HepG2 (cell line): ENCODE measurements around the gene ACOT13. TPM values are rescaled to one million over a fixed set of nuclear protein-coding genes. Genes with fewer than 3 reads are reported as not detected.
A peak's percentile ranks its signal among the peaks of the same experiment; 100 is the strongest.

Experiments used
- ATM ChIP-seq: fragments of 450-650 bp; IDR thresholded peaks from 2 replicates; pipeline ENCODE4 v1.7.1; 2017; ENCODE audit warnings: mild to moderate bottlenecking, borderline replicate concordance
- EHMT2 ChIP-seq: fragments of 200-600 bp; sonication (generic); IDR thresholded peaks from 2 replicates; pipeline ENCODE4 v1.7.0; 2017; ENCODE audit warnings: antibody characterized with exemption, low read depth, low read length, borderline replicate concordance
- MIXL1 ChIP-seq: IDR thresholded peaks from 2 replicates; pipeline ENCODE4 v1.6.1; 2016
- NR1H2 ChIP-seq: sonication (generic); formaldehyde crosslinking; IDR thresholded peaks from 2 replicates; pipeline ENCODE4 v1.8.1; 2022; ENCODE audit warnings: low read depth, missing genetic modification reagents, borderline replicate concordance
- SRF ChIP-seq: IDR thresholded peaks from 2 replicates; pipeline ENCODE4 v1.6.1; 2011; ENCODE audit warnings: mild to moderate bottlenecking, low read depth, low read length, moderate library complexity
- ZBTB40 ChIP-seq, 2 experiments: fragments of 450-650 bp in 1 of 2; sonication (generic) in 1 of 2; formaldehyde crosslinking in 1 of 2; IDR thresholded peaks; 2 replicates each; pipeline versions ENCODE4 v1.6.1 to v1.8.0; 2016 to 2022; ENCODE audit warnings: antibody characterized with exemption in 1 of 2, mild to moderate bottlenecking in 1 of 2, missing genetic modification reagents in 1 of 2
- ZNF138 ChIP-seq: sonication (generic); formaldehyde crosslinking; IDR thresholded peaks from 2 replicates; pipeline ENCODE4 v1.5.0; 2020; ENCODE audit warnings: mild to moderate bottlenecking, low read depth, missing genetic modification reagents
- ZNF331 ChIP-seq: sonication (generic); formaldehyde crosslinking; IDR thresholded peaks from 2 replicates; pipeline ENCODE4 v1.4.0; 2020; ENCODE audit warnings: missing genetic modification reagents
- ZNF556 ChIP-seq: sonication (generic); formaldehyde crosslinking; IDR thresholded peaks from 2 replicates; pipeline ENCODE4 v1.4.0; 2020; ENCODE audit warnings: mild to moderate bottlenecking, missing genetic modification reagents, borderline replicate concordance
- ZNF678 ChIP-seq: sonication (generic); formaldehyde crosslinking; IDR thresholded peaks from 2 replicates; pipeline ENCODE4 v1.4.0; 2020; ENCODE audit warnings: mild to moderate bottlenecking, missing genetic modification reagents
- polyA plus RNA-seq, 8 experiments: library from polyadenylated mRNA; depleted of rRNA in 3 of 8; stranded (reverse) in 7 of 8; unstranded in 1 of 8; fragments of >200 nt; fragmentation: Illumina TruSeq in 4 of 8; extraction: Trizol in 4 of 8; gene quantifications; 2 replicates each; pipeline versions ENCODE4 v1.2.1 to v1.2.3, GENCODE V29; 2011 to 2016; ENCODE audit warnings: low read depth in 4 of 8, missing spikeins in 1 of 8, mixed read lengths in 1 of 8; ENCODE audit not compliant: insufficient read depth in 1 of 8
- total RNA-seq, 5 experiments: library from RNA; depleted of rRNA; stranded (reverse); fragments of >200 nt; fragmentation: Illumina TruSeq; extraction: Trizol; gene quantifications; 2 replicates each; pipeline ENCODE4 v1.2.3, GENCODE V29; 2016; ENCODE audit warnings: low read depth in 1 of 5
- TF ChIP-seq, protein P1 (sequence below): fragments of 450-650 bp; IDR thresholded peaks from 2 replicates; pipeline ENCODE4 v1.6.1; 2017; ENCODE audit warnings: mild to moderate bottlenecking
- TF ChIP-seq, protein P2 (sequence below): sonication (generic); formaldehyde crosslinking; IDR thresholded peaks from 2 replicates; pipeline ENCODE4 v1.5.1; 2020; ENCODE audit warnings: missing genetic modification reagents, mild to moderate bottlenecking, borderline replicate concordance

Gene ACOT13
- total and polyA plus RNA-seq, 2 of the 13 experiments (the other 11 are each of a cell fraction or from before 2014, with no cell fraction given) = 31.5 to 45.1 TPM

DNA sequence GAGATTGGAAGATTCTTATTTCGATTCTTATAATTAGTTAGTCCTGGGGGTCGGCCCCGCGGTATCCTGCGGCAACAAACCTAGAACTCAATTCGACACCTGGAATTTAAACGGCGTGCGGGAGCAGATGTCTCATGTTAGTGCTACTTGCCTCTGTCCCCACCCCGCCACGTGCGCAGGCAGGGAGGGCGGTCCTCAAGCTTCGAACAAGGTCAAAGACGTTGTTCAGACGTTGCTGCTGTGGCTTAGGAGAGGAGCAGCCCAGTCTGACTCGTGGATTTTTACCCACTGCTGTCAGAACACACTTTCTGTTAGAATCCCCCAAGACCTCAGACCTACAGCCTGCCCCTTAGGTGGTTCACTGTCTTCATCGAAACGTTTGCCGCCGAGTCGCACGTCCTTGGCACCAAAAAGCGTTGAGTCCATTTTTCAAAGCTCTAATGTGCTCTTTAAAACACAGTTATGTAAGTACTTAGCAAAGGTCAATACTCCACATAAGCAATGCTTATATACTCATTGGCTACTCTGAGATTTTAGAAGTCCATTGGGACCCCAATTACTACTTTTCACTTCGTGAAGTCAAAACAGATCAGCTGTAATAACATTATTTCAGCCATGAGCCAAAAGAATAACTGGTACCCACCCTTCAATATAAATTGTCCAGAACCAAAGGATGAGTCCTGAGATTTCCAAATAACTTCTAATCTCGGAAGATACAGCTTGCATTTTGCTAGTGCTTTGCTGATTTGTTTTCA, 54.8 kb downstream of the ACOT13 start (continued):
- TF ChIP-seq ZBTB40 (IDR thresholded peaks at IDR 0.05) (no peak), ZBTB40 (CRISPR knock-in tag; IDR thresholded peaks at IDR 0.05) (peak; percentile 81), ZNF678 (CRISPR knock-in tag) (0 out of 2 replicates have a peak, but pooled peaks have one; percentile 59), ZNF556 (no peak), SRF (no peak), ZNF138 (CRISPR knock-in tag) (peak; percentile 87; the same call in 1 of the 2 replicates), ZNF331 (CRISPR knock-in tag) (peak; percentile 79), ATM (no peak), MIXL1 (CRISPR knock-in tag) (peak; percentile 45; the same call in 1 of the 2 replicates), NR1H2 (no peak; the same call in 1 of the 2 replicates), EHMT2 (no peak)
- TF ChIP-seq, protein P1, sequence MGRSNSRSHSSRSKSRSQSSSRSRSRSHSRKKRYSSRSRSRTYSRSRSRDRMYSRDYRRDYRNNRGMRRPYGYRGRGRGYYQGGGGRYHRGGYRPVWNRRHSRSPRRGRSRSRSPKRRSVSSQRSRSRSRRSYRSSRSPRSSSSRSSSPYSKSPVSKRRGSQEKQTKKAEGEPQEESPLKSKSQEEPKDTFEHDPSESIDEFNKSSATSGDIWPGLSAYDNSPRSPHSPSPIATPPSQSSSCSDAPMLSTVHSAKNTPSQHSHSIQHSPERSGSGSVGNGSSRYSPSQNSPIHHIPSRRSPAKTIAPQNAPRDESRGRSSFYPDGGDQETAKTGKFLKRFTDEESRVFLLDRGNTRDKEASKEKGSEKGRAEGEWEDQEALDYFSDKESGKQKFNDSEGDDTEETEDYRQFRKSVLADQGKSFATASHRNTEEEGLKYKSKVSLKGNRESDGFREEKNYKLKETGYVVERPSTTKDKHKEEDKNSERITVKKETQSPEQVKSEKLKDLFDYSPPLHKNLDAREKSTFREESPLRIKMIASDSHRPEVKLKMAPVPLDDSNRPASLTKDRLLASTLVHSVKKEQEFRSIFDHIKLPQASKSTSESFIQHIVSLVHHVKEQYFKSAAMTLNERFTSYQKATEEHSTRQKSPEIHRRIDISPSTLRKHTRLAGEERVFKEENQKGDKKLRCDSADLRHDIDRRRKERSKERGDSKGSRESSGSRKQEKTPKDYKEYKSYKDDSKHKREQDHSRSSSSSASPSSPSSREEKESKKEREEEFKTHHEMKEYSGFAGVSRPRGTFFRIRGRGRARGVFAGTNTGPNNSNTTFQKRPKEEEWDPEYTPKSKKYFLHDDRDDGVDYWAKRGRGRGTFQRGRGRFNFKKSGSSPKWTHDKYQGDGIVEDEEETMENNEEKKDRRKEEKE = no peak
- TF ChIP-seq, protein P2, sequence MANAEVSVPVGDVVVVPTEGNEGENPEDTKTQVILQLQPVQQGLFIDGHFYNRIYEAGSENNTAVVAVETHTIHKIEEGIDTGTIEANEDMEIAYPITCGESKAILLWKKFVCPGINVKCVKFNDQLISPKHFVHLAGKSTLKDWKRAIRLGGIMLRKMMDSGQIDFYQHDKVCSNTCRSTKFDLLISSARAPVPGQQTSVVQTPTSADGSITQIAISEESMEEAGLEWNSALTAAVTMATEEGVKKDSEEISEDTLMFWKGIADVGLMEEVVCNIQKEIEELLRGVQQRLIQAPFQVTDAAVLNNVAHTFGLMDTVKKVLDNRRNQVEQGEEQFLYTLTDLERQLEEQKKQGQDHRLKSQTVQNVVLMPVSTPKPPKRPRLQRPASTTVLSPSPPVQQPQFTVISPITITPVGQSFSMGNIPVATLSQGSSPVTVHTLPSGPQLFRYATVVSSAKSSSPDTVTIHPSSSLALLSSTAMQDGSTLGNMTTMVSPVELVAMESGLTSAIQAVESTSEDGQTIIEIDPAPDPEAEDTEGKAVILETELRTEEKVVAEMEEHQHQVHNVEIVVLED (CRISPR knock-in tag) = 0 out of 2 replicates have a peak, but pooled peaks have one; percentile 56
